Measurements from ENCODE around the gene DNAJC4.

DNA sequence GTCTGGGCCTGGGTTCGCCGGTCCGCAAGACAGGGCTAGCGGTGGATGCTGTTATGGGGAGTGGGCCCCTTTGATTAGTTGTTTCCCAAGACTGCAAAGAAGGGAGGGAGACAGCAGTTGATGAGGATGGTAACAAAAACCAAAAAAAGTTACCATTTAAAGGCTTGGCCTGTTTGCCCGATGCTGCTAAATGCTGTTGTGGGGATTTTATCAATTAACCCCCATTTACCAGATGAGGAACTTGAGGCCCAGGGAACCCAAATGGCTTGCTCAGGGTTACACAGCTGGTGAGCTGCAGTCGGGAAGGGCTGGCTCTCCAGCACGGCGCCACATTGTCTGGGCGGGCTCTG, 7.7 kb upstream of the DNAJC4 start:
- TF ChIP-seq, protein P1, sequence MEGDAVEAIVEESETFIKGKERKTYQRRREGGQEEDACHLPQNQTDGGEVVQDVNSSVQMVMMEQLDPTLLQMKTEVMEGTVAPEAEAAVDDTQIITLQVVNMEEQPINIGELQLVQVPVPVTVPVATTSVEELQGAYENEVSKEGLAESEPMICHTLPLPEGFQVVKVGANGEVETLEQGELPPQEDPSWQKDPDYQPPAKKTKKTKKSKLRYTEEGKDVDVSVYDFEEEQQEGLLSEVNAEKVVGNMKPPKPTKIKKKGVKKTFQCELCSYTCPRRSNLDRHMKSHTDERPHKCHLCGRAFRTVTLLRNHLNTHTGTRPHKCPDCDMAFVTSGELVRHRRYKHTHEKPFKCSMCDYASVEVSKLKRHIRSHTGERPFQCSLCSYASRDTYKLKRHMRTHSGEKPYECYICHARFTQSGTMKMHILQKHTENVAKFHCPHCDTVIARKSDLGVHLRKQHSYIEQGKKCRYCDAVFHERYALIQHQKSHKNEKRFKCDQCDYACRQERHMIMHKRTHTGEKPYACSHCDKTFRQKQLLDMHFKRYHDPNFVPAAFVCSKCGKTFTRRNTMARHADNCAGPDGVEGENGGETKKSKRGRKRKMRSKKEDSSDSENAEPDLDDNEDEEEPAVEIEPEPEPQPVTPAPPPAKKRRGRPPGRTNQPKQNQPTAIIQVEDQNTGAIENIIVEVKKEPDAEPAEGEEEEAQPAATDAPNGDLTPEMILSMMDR (IDR thresholded peaks at IDR 0.05): no peak
- TF ChIP-seq POLR2A (IDR thresholded peaks at IDR 0.05): no peak

Data from adrenal gland (tissue), 5 donors.